Measurements from ENCODE around the gene ARID1B. TPM values are rescaled to one million over a fixed set of nuclear protein-coding genes. Genes with fewer than 3 reads are reported as not detected.

The ARID1B gene
- total RNA-seq, 1 experiment from 2014 or later = 86.3 TPM

GRCh38 chr6:156864557-156864956, 87.4 kb downstream of the ARID1B start:
- CTCF ChIA-PET = no interaction called here
- H3K4me1 ChIP-seq (ENCODE audit: insufficient read depth, low read length, poor library complexity, severe bottlenecking) = peaks cover 25% of the 10 kb centered on the region
- H3K9me3 ChIP-seq (ENCODE audit: low read depth, low read length, poor library complexity, severe bottlenecking) = no peaks in the 10 kb centered on the region
- no peak for DNase-seq (ENCODE audit: low spot score)
- intact Hi-C loops (cut with micrococcal nuclease; ENCODE audit: unreplicated experiment) = no loop called here
- H3K4me3 ChIP-seq (ENCODE audit: low read depth, low read length, poor library complexity, severe bottlenecking) = no peak overlapping the region
- H3K27me3 ChIP-seq (replicated peaks; ENCODE audit: insufficient read depth, low read depth, low read length, poor library complexity) = no peaks in the 10 kb centered on the region
- no peak overlapping the region for H3K27ac ChIP-seq (ENCODE audit: low read depth, low read length, poor library complexity, severe bottlenecking)
- POLR2A ChIA-PET (ENCODE audit: low non-redundant PET) = no interaction called here
- TF ChIP-seq CTCF (conservative IDR thresholded peaks at IDR 0.05; ENCODE audit: low read depth, low read length) (no peak), EZH2 (IDR thresholded peaks at IDR 0.05; ENCODE audit: borderline replicate concordance, low read depth, low read length, poor library complexity, severe bottlenecking) (no peak)
- no TSS peak for BruUV-seq (replicated peaks)
- no peaks in the 10 kb centered on the region for H3K36me3 ChIP-seq (ENCODE audit: insufficient read depth, low read length, poor library complexity, severe bottlenecking)

- Histone ChIP-seq H3K36me3 (ENCODE audit: insufficient read depth, low read length, poor library complexity, severe bottlenecking) (no peaks in the 10 kb centered on the region), H3K4me3 (ENCODE audit: low read depth, low read length, poor library complexity, severe bottlenecking) (no peak overlapping the region), H3K4me1 (ENCODE audit: insufficient read depth, low read length, poor library complexity, severe bottlenecking) (peaks cover 26% of the 10 kb centered on the region), H3K27ac (ENCODE audit: low read depth, low read length, poor library complexity, severe bottlenecking) (no peak overlapping the region), H3K9me3 (ENCODE audit: low read depth, low read length, poor library complexity, severe bottlenecking) (no peaks in the 10 kb centered on the region), H3K27me3 (replicated peaks; ENCODE audit: insufficient read depth, low read depth, low read length, poor library complexity) (no peaks in the 10 kb centered on the region)
- POLR2A ChIA-PET (ENCODE audit: low non-redundant PET) = interaction anchor here (0.6 kb wide), 1 partner anchor 14 kb away, joined by 3 read pairs; no protein-coding TSS in a partner anchor
- intact Hi-C loops (cut with micrococcal nuclease; ENCODE audit: unreplicated experiment) = no loop called here
- no TSS peak for BruUV-seq (replicated peaks)
- CTCF ChIA-PET = no interaction called here
- TF ChIP-seq EZH2 (IDR thresholded peaks at IDR 0.05; ENCODE audit: borderline replicate concordance, low read depth, low read length, poor library complexity, severe bottlenecking) (no peak), CTCF (conservative IDR thresholded peaks at IDR 0.05; ENCODE audit: low read depth, low read length) (no peak)
- no peak for DNase-seq (ENCODE audit: low spot score)
Observed at GRCh38 chr6:156865019-156865629, 87.9 kb downstream of the ARID1B start.

GRCh38 chr6:156866220-156867015, 89.2 kb downstream of the ARID1B start:
- CTCF ChIA-PET = no interaction called here
- DNase-seq (ENCODE audit: low spot score) = no peak
- no peak for TF ChIP-seq EZH2 (IDR thresholded peaks at IDR 0.05; ENCODE audit: borderline replicate concordance, low read depth, low read length, poor library complexity, severe bottlenecking)
- no peak for TF ChIP-seq CTCF (conservative IDR thresholded peaks at IDR 0.05; ENCODE audit: low read depth, low read length)
- no peaks in the 10 kb centered on the region for H3K36me3 ChIP-seq (ENCODE audit: insufficient read depth, low read length, poor library complexity, severe bottlenecking)
- POLR2A ChIA-PET (ENCODE audit: low non-redundant PET) = no interaction called here
- peaks cover 26% of the 10 kb centered on the region for H3K4me1 ChIP-seq (ENCODE audit: insufficient read depth, low read length, poor library complexity, severe bottlenecking)
- no peak overlapping the region for H3K27ac ChIP-seq (ENCODE audit: low read depth, low read length, poor library complexity, severe bottlenecking)
- H3K9me3 ChIP-seq (ENCODE audit: low read depth, low read length, poor library complexity, severe bottlenecking) = no peaks in the 10 kb centered on the region
- H3K4me3 ChIP-seq (ENCODE audit: low read depth, low read length, poor library complexity, severe bottlenecking) = no peak overlapping the region
- intact Hi-C loops (cut with micrococcal nuclease; ENCODE audit: unreplicated experiment) = no loop called here
- BruUV-seq (replicated peaks) = no TSS peak
- H3K27me3 ChIP-seq (replicated peaks; ENCODE audit: insufficient read depth, low read depth, low read length, poor library complexity) = no peaks in the 10 kb centered on the region
